DLD1 (cell line): ENCODE results near the gene SLC51A.
"Not testable (repeated sequence)": the region's sequence is repeated elsewhere in the genome, so short reads cannot be mapped to it uniquely, and the experiment has no call there.

ENCODE experiments used
- in situ Hi-C: cut with HindIII; loops from 2 replicates; pipeline ENCODE4 v1.10.0; 2017; ENCODE audit warnings: low sequenced_read_pairs

Gene SLC51A

GRCh38 chr3:196237203-196237602 is 20.9 kb downstream of the SLC51A start:
- in situ Hi-C loops: no loop called here

GRCh38 chr3:196238612-196239560 is 22.6 kb downstream of the SLC51A start:
- in situ Hi-C loops: no loop called here

- in situ Hi-C loops: no loop called here
These were observed 24.1 kb downstream of the SLC51A start for GRCh38 chr3:196240424-196240823.

- in situ Hi-C loops: no loop called here
These were observed 25.4 kb downstream of the SLC51A start for GRCh38 chr3:196241704-196242103.

GRCh38 chr3:196244166-196244565 is 27.8 kb downstream of the SLC51A start:
- in situ Hi-C loops: not testable (repeated sequence)

- in situ Hi-C loops: no loop called here
These were observed 30.4 kb downstream of the SLC51A start for GRCh38 chr3:196246612-196247308.

- in situ Hi-C loops: no loop called here
These were observed 35.6 kb downstream of the SLC51A start for GRCh38 chr3:196251918-196252317.

GRCh38 chr3:196254376-196255283 is 38.3 kb downstream of the SLC51A start:
- in situ Hi-C loops: no loop called here

- in situ Hi-C loops: no loop called here
These were observed 39.4 kb downstream of the SLC51A start for GRCh38 chr3:196255776-196256175.

GRCh38 chr3:196260784-196261183 is 44.5 kb downstream of the SLC51A start:
- in situ Hi-C loops: no loop called here

GRCh38 chr3:196263819-196264218 is 47.5 kb downstream of the SLC51A start:
- in situ Hi-C loops: no loop called here

GRCh38 chr3:196268284-196269163 is 52.2 kb downstream of the SLC51A start:
- in situ Hi-C loops: no loop called here

- in situ Hi-C loops: no loop called here
These were observed 54.2 kb downstream of the SLC51A start for GRCh38 chr3:196270499-196270898.

- in situ Hi-C loops: no loop called here
These were observed 56.5 kb downstream of the SLC51A start for GRCh38 chr3:196272826-196273225.

GRCh38 chr3:196273655-196274054 is 57.3 kb downstream of the SLC51A start:
- in situ Hi-C loops: no loop called here

- in situ Hi-C loops: no loop called here
These were observed 58.3 kb downstream of the SLC51A start for GRCh38 chr3:196274585-196274984.

GRCh38 chr3:196275126-196275525 is 58.8 kb downstream of the SLC51A start:
- in situ Hi-C loops: no loop called here

GRCh38 chr3:196280689-196281440 is 64.5 kb downstream of the SLC51A start:
- in situ Hi-C loops: no loop called here

- in situ Hi-C loops: no loop called here
These were observed 65.6 kb downstream of the SLC51A start for GRCh38 chr3:196281962-196282361.
